ENCODE data around the gene ADGRG3. TPM values are rescaled to one million over a fixed set of nuclear protein-coding genes. Genes with fewer than 3 reads are reported as not detected.
A peak's percentile ranks its signal among the peaks of the same experiment; 100 is the strongest.

The ADGRG3 gene
- total and polyA plus RNA-seq, 9 of the 15 experiments (the other 6 are each of a cell fraction or from before 2014, with no cell fraction given), result 0.09 to 0.52 (median 0.14) TPM; not detected in 3

GRCh38 chr16:57734308-57734924 lies 66.3 kb downstream of the ADGRG3 start (continued):
- peak; percentile 52; the same call in 1 of the 2 replicates for TF ChIP-seq ZNF592 (IDR thresholded peaks at IDR 0.05)
- TF ChIP-seq HDAC1 (IDR thresholded peaks at IDR 0.05), result 0 out of 4 replicates have a peak, but pooled peaks of 1 of the 2 experiments have one; percentile 21
- peak; percentile 76 for TF ChIP-seq ATF3 (IDR thresholded peaks at IDR 0.05)
- no peak; the same call in 1 of the 2 replicates for TF ChIP-seq ATF3 (CRISPR knock-in tag; conservative IDR thresholded peaks at IDR 0.05)
- 0 out of 2 replicates have a peak, but pooled peaks have one; percentile 8 for TF ChIP-seq ARID3B (CRISPR knock-in tag; IDR thresholded peaks at IDR 0.05; ENCODE audit: borderline replicate concordance)
